K562 (cell line): ENCODE data around the gene B4GALT1. TPM values are rescaled to one million over a fixed set of nuclear protein-coding genes. Genes with fewer than 3 reads are reported as not detected.

Experiments used
- ATAC-seq: fragments of 200-7000 bp; cut with Tn5 transposase; 3 replicates; pipeline ENCODE4 v1.9.1; 2020; ENCODE audit warnings: moderate library complexity
- BruUV-seq: library from RNA; stranded (reverse); fragments of 400-500 nt; replicated peaks from 2 replicates; lab custom pipeline; 2021; lab: Mats Ljungman, UMichigan
- CTCF ChIA-PET: fragments of 300-600 bp; formaldehyde crosslinking; extraction: SDS; loops from one replicate; lab custom pipeline; 2021; ENCODE audit warnings: low intra/inter-chr PET ratio; lab: Yijun Ruan, JAX
- POLR2A ChIA-PET: fragments of 300-600, 350-650 bp; sonication (Branson Sonifier 250); formaldehyde crosslinking; extraction: SDS; loops from one replicate; lab custom pipeline; 2021; ENCODE audit warnings: antibody characterized with exemption, inconsistent platforms; lab: Yijun Ruan, JAX
- DNase-seq, 4 experiments: peaks; one replicate each; pipeline versions ENCODE4 v3.0.0 to v3.0.0-alpha.2; 2011 to 2018; ENCODE audit warnings: low spot score in 3 of 4, mixed read lengths in 3 of 4; ENCODE audit errors: extremely low read depth in 1 of 4
- FAIRE-seq: peaks from 2 replicates; lab custom pipeline; 2011; peaks lifted over from hg19 to GRCh38; lab: Jason Lieb, UNC
- H2AFZ ChIP-seq: 2 replicates; pipeline ENCODE4 v1.6.0; 2011; ENCODE audit warnings: low read depth, low read length, control low read depth, inconsistent platforms
- H3K27ac ChIP-seq: fragments of 200-600 bp; 3 replicates; pipeline ENCODE4 v1.8.0; 2011; ENCODE audit warnings: low read depth, mild to moderate bottlenecking, control low read depth, inconsistent platforms, low read length, moderate library complexity, mixed read lengths; ENCODE audit errors: extremely low read depth
- H3K27me3 ChIP-seq, 2 experiments: fragments of 300-600 bp in 1 of 2; 2 replicates in 1 of 2; 3 replicates in 1 of 2; pipeline versions ENCODE4 v1.6.0 to v1.8.0; 2011; ENCODE audit warnings: inconsistent platforms in 2 of 2, low read length in 2 of 2, mild to moderate bottlenecking in 1 of 2, mixed read lengths in 1 of 2, moderate library complexity in 1 of 2; ENCODE audit not compliant: control insufficient read depth in 2 of 2, insufficient read depth in 2 of 2
- H3K36me3 ChIP-seq: fragments of 300-600 bp; 3 replicates; pipeline ENCODE4 v1.8.0; 2011; ENCODE audit warnings: mild to moderate bottlenecking, low read length, inconsistent platforms; ENCODE audit not compliant: control insufficient read depth, insufficient read depth
- H3K4me1 ChIP-seq, 2 experiments: fragments of 200-600 bp in 1 of 2; replicated peaks in 1 of 2; 2 replicates in 1 of 2; 3 replicates in 1 of 2; pipeline versions ENCODE4 v1.5.1 to v1.8.0; 2011; ENCODE audit warnings: inconsistent platforms in 2 of 2, low read length in 2 of 2, mild to moderate bottlenecking in 1 of 2, mixed read lengths in 1 of 2, moderate library complexity in 1 of 2; ENCODE audit not compliant: control insufficient read depth in 2 of 2, insufficient read depth in 2 of 2
- H3K4me2 ChIP-seq: 2 replicates; pipeline ENCODE4 v1.6.1; 2011; ENCODE audit warnings: low read length, control low read depth, inconsistent platforms, mixed read lengths; ENCODE audit not compliant: insufficient read depth
- H3K4me3 ChIP-seq: fragments of 200-600 bp; sonication (generic), shearing (Covaris generic); 2 replicates; pipeline ENCODE4 v1.5.1; 2016; ENCODE audit warnings: control low read depth, inconsistent platforms
- H3K79me2 ChIP-seq: fragments of 200-600 bp; 3 replicates; pipeline ENCODE4 v1.8.0; 2011; ENCODE audit warnings: low read length, inconsistent platforms; ENCODE audit not compliant: control insufficient read depth, insufficient read depth
- H3K9ac ChIP-seq, 2 experiments: 2 replicates each; pipeline versions ENCODE4 v1.6.0 to v1.6.1; 2011; ENCODE audit warnings: low read depth in 2 of 2, low read length in 2 of 2, control low read depth in 1 of 2, inconsistent platforms in 1 of 2, mild to moderate bottlenecking in 1 of 2, mixed read lengths in 1 of 2; ENCODE audit not compliant: insufficient read depth in 1 of 2
- H3K9me1 ChIP-seq: one replicate; pipeline ENCODE4 v1.6.0; 2011; ENCODE audit warnings: inconsistent platforms, mild to moderate bottlenecking, low read length, moderate library complexity; ENCODE audit not compliant: control insufficient read depth, insufficient read depth
- H3K9me3 ChIP-seq: replicated peaks from 2 replicates; pipeline ENCODE4 v1.5.1; 2011; ENCODE audit warnings: low read depth, low read length, inconsistent platforms; ENCODE audit not compliant: control insufficient read depth, insufficient read depth
- H4K20me1 ChIP-seq: replicated peaks from 2 replicates; pipeline ENCODE4 v1.6.1; 2011; ENCODE audit warnings: low read length, inconsistent platforms, mixed read lengths; ENCODE audit not compliant: control insufficient read depth, insufficient read depth
- BCOR ChIP-seq: fragments of 450-650 bp; IDR thresholded peaks from 2 replicates; pipeline ENCODE4 v1.6.1; 2016
- E4F1 ChIP-seq: fragments of 250-450 bp; sonication (Bioruptor Pico); IDR thresholded peaks from 2 replicates; pipeline ENCODE4 v1.5.0; 2021; ENCODE audit warnings: mild to moderate bottlenecking, borderline replicate concordance
- ESRRA ChIP-seq: fragments of 450-650 bp; IDR thresholded peaks from 2 replicates; pipeline ENCODE4 v1.6.1; 2014; ENCODE audit warnings: low read depth, mild to moderate bottlenecking, moderate library complexity, borderline replicate concordance
- ETV5 ChIP-seq: sonication (generic); formaldehyde crosslinking; IDR thresholded peaks from 2 replicates; pipeline ENCODE4 v1.4.0; 2020; ENCODE audit warnings: low read depth, mild to moderate bottlenecking, missing genetic modification reagents
- NR2C2 ChIP-seq, 2 experiments: fragments of 200-800 bp in 1 of 2; sonication (Bioruptor generic) in 1 of 2; sonication (generic) in 1 of 2; formaldehyde crosslinking in 1 of 2; IDR thresholded peaks; 2 replicates each; pipeline versions ENCODE4 v1.6.1 to v1.8.0; 2016 to 2022; ENCODE audit warnings: mild to moderate bottlenecking in 1 of 2, missing compliant biosample characterization in 1 of 2, missing genetic modification characterization in 1 of 2, missing genetic modification reagents in 1 of 2
- SMAD4 ChIP-seq: fragments of 250-450 bp; sonication (Bioruptor Pico); conservative IDR thresholded peaks from 2 replicates; pipeline ENCODE4 v1.8.0; 2021; ENCODE audit warnings: inconsistent platforms, mild to moderate bottlenecking, moderate library complexity
- TRIM24 ChIP-seq, 2 experiments: fragments of 450-650 bp; IDR thresholded peaks; 2 replicates each; pipeline ENCODE4 v1.6.1; 2016
- ZFP36 ChIP-seq: fragments of 150-350 bp; IDR thresholded peaks from 2 replicates; pipeline ENCODE4 v1.6.1; 2018; ENCODE audit warnings: low read length, low read depth; ENCODE audit not compliant: partially characterized antibody
- ZNF436 ChIP-seq: fragments of 250-450, 450-650 bp; sonication (Bioruptor Pico); formaldehyde crosslinking; IDR thresholded peaks from 2 replicates; pipeline ENCODE4 v1.7.0; 2020; ENCODE audit warnings: mild to moderate bottlenecking
- ZNF668 ChIP-seq: fragments of 250-450 bp; sonication (Bioruptor Pico); IDR thresholded peaks from 2 replicates; pipeline ENCODE4 v1.8.0; 2022; ENCODE audit warnings: mild to moderate bottlenecking, inconsistent platforms
- WGBS: fragments of 100-300 bp; shearing (Covaris generic); methylation state at CpG from one replicate; pipeline ENCODE4 v1.1.6; 2016; ENCODE audit warnings: low coverage, mixed read lengths; ENCODE audit not compliant: insufficient coverage; ENCODE audit errors: missing lambda C conversion rate; 5-methylcytosine and 5-hydroxymethylcytosine counted together
- in situ Hi-C: fragments of 300-500 bp; cut with MboI; formaldehyde crosslinking; loops from 4 replicates; pipeline ENCODE4 v1.15.0; 2018; ENCODE audit warnings: inconsistent platforms, mixed read lengths
- intact Hi-C: fragments of 100-400 bp; cut with micrococcal nuclease; formaldehyde crosslinking; loops from 2 replicates; pipeline ENCODE4 v1.14.2; 2022
- polyA plus RNA-seq, 8 experiments: library from polyadenylated mRNA; depleted of rRNA in 4 of 8; stranded (reverse) in 5 of 8; unstranded in 3 of 8; fragments of >200 nt; fragmentation: Nextera tagmentation in 2 of 8; fragmentation: Illumina TruSeq in 1 of 8; extraction: Ambion mirVana in 2 of 8; extraction: Trizol in 1 of 8; gene quantifications; 2 replicates each; pipeline versions ENCODE4 v1.2.1 to v1.2.3, GENCODE V29; 2011 to 2014; ENCODE audit warnings: inconsistent platforms in 1 of 8, missing spikeins in 1 of 8
- total RNA-seq, 7 experiments: library from RNA; depleted of rRNA in 6 of 7; stranded (reverse); fragments of >200 nt in 6 of 7; fragmentation: Illumina TruSeq in 2 of 7; extraction: Trizol in 2 of 7; gene quantifications; 2 replicates each; pipeline versions ENCODE4 v1.2.1 to v1.2.3, GENCODE V29; 2011 to 2021; ENCODE audit warnings: low replicate concordance in 1 of 7
- TF ChIP-seq, protein P1 (sequence below): fragments of 250-450 bp; sonication (Bioruptor Pico); IDR thresholded peaks from 2 replicates; pipeline ENCODE4 v1.4.0; 2020; ENCODE audit warnings: mild to moderate bottlenecking, moderate library complexity

The B4GALT1 gene
- total and polyA plus RNA-seq, 9 of the 15 experiments (the other 6 are each of a cell fraction or from before 2014, with no cell fraction given) = 4.1 to 26.8 (median 7.1) TPM

DNA sequence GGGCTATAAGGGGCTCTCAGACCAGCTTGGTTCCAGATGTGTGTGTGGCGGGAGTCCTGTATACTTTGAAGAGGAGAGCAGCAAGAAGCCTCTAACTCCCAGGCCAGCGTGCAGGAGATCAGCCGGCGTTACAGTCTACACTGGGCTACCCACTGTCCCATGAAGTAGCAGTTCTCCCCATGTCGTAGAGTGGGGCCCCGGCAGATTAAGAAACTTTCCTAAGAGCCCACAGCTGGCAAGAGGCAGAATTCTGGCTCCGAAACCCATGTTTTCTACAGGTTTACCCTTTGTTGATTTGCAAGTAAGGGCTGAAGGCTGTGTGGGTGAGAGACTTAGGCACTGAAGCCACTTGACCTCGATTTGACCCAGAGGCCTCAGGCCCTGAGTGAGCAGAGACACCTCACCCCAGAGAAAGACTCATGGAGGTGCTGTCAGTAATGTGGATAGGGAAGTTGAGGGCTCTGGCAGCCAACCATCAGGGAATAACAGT is 881 bp upstream of the B4GALT1 start (continued):
- TF ChIP-seq, protein P1, sequence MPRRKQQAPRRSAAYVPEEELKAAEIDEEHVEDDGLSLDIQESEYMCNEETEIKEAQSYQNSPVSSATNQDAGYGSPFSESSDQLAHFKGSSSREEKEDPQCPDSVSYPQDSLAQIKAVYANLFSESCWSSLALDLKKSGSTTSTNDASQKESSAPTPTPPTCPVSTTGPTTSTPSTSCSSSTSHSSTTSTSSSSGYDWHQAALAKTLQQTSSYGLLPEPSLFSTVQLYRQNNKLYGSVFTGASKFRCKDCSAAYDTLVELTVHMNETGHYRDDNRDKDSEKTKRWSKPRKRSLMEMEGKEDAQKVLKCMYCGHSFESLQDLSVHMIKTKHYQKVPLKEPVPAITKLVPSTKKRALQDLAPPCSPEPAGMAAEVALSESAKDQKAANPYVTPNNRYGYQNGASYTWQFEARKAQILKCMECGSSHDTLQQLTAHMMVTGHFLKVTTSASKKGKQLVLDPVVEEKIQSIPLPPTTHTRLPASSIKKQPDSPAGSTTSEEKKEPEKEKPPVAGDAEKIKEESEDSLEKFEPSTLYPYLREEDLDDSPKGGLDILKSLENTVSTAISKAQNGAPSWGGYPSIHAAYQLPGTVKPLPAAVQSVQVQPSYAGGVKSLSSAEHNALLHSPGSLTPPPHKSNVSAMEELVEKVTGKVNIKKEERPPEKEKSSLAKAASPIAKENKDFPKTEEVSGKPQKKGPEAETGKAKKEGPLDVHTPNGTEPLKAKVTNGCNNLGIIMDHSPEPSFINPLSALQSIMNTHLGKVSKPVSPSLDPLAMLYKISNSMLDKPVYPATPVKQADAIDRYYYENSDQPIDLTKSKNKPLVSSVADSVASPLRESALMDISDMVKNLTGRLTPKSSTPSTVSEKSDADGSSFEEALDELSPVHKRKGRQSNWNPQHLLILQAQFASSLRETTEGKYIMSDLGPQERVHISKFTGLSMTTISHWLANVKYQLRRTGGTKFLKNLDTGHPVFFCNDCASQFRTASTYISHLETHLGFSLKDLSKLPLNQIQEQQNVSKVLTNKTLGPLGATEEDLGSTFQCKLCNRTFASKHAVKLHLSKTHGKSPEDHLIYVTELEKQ (CRISPR knock-in tag) = no peak
- TF ChIP-seq NR2C2 (CRISPR knock-in tag; IDR thresholded peaks at IDR 0.05) = no peak
- peak; percentile 69 for TF ChIP-seq NR2C2 (tag; IDR thresholded peaks at IDR 0.05)
- 0 out of 2 replicates have a peak, but pooled peaks have one; percentile 26 for TF ChIP-seq ESRRA

GRCh38 chr9:33166231-33167083 is 679 bp downstream of the B4GALT1 start:
- Histone ChIP-seq H4K20me1 (peaks cover 10% of the 10 kb centered on the region; the same call in 1 of the 2 replicates), H3K9ac (peak overlapping the region; percentile 95 to 97), H3K79me2 (peaks cover 55% of the 10 kb centered on the region), H3K9me3 (no peaks in the 10 kb centered on the region), H3K9me1 (no peaks in the 10 kb centered on the region), H2AFZ (peak overlapping the region; percentile 69), H3K4me3 (peak overlapping the region; percentile 79), H3K4me1 (peaks cover 36 to 60% of the 10 kb centered on the region in 2 experiments), H3K27me3 (no peaks in the 10 kb centered on the region), H3K36me3 (no peaks in the 10 kb centered on the region; the same call in 2 of the 3 replicates), H3K27ac (peak overlapping the region; percentile 93), H3K4me2 (peak overlapping the region; percentile 93)
- in situ Hi-C loops (no loop called here), intact Hi-C loops (no loop called here)
- DNase-seq = peak; percentile 31 to 55 (median 42)
- POLR2A ChIA-PET = interaction anchor here (0.6 to 1.0 kb wide), 7 partner anchors 15 to 542 kb away, joined by 3 to 4 read pairs (median 3); partner anchors contain the start of genes BAG1, CHMP5, DNAJA1 and SPINK4
- CTCF ChIA-PET = no interaction called here
- 0% methylated on average over 15 of the region's 51 CpGs for WGBS
- ATAC-seq = peak; percentile 50
- TSS peak; percentile 55 for BruUV-seq
- FAIRE-seq = no peak
- TF ChIP-seq SMAD4 = peak; percentile 53; the same call in 1 of the 2 replicates
- TF ChIP-seq ZNF668 (CRISPR knock-in tag) = no peak
- TF ChIP-seq ETV5 = peak; percentile 36; the same call in 1 of the 2 replicates
- peak; percentile 75 for TF ChIP-seq ZNF436 (CRISPR knock-in tag)
- TF ChIP-seq E4F1 (CRISPR knock-in tag) = no peak
- TF ChIP-seq ZFP36 = peak; percentile 96
- TF ChIP-seq BCOR = peak; percentile 68
- TF ChIP-seq TRIM24 (IDR thresholded peaks at IDR 0.05) = no peak
